ENCODE results near the gene SULT1C4. TPM values are rescaled to one million over a fixed set of nuclear protein-coding genes. Genes with fewer than 3 reads are reported as not detected.

Gene SULT1C4
- not detected in 2 replicates for total RNA-seq

GRCh38 chr2:108377815-108378630, at the start of gene SULT1C4:
Gene SULT1C4, plus strand, starts transcription at chr2:108377954. Its CDS starts 384 bp downstream, at chr2:108378338.

Other genes starting within 250 kb of the SULT1C4 start
- gene SULT1C3, start 138.0 kb upstream of the SULT1C4 start, total RNA-seq: not detected in 2 replicates
- 0.07 and 0.34 TPM in 2 replicates for gene SULT1C2, start 89.1 kb upstream of the SULT1C4 start, total RNA-seq
- gene GCC2, start 71.3 kb downstream of the SULT1C4 start, total RNA-seq: 13.0 and 26.0 TPM in 2 replicates
- gene LIMS1, start 156.5 kb downstream of the SULT1C4 start, total RNA-seq: 57.4 and 106 TPM in 2 replicates

All from nasal cavity respiratory epithelium epithelial cell of viscerocranial mucosa (primary cell).